Duodenal mucosa (tissue), 2 donors: ENCODE results near the gene EMC8.

Source experiments
- H3K27ac ChIP-seq: one replicate; pipeline ENCODE4 v1.7.0; 2013; ENCODE audit warnings: low read depth, low read length
- H3K27me3 ChIP-seq, 2 donors: one replicate each; pipeline ENCODE4 v1.7.0; 2013; ENCODE audit warnings: low read length in 2 of 2, control low read depth in 1 of 2; ENCODE audit not compliant: insufficient read depth in 2 of 2, control insufficient read depth in 1 of 2
- H3K36me3 ChIP-seq, 2 donors: one replicate each; pipeline ENCODE4 v1.7.0; 2013; ENCODE audit warnings: low read length in 2 of 2, control low read depth in 1 of 2; ENCODE audit not compliant: insufficient read depth in 2 of 2, control insufficient read depth in 1 of 2
- H3K4me1 ChIP-seq, 2 donors: one replicate each; pipeline ENCODE4 v1.7.0; 2013; ENCODE audit warnings: low read length in 2 of 2, control low read depth in 1 of 2; ENCODE audit not compliant: insufficient read depth in 2 of 2, control insufficient read depth in 1 of 2
- H3K4me3 ChIP-seq, 2 donors: one replicate each; pipeline ENCODE4 v1.7.0; 2013; ENCODE audit warnings: low read length in 2 of 2, low read depth in 1 of 2
- H3K9ac ChIP-seq, 2 donors: one replicate each; pipeline ENCODE4 v1.7.0; 2013; ENCODE audit warnings: low read length in 2 of 2, low read depth in 1 of 2
- H3K9me3 ChIP-seq, 2 donors: one replicate each; pipeline ENCODE4 v1.7.0; 2013; ENCODE audit warnings: low read length in 2 of 2, control low read depth in 1 of 2; ENCODE audit not compliant: control insufficient read depth in 1 of 2

EMC8 gene

GRCh38 chr16:85777583-85778310, 21.6 kb downstream of the EMC8 start:
- no peaks in the 10 kb centered on the region for H3K9me3 ChIP-seq
- peaks cover 8% of the 10 kb centered on the region in 2 donors for H3K4me1 ChIP-seq
- H3K4me3 ChIP-seq = no peak overlapping the region
- no peak overlapping the region for H3K27ac ChIP-seq
- peaks cover 29 to 33% of the 10 kb centered on the region in 2 donors for H3K36me3 ChIP-seq
- no peak overlapping the region for H3K9ac ChIP-seq
- H3K27me3 ChIP-seq = no peaks in the 10 kb centered on the region

DNA sequence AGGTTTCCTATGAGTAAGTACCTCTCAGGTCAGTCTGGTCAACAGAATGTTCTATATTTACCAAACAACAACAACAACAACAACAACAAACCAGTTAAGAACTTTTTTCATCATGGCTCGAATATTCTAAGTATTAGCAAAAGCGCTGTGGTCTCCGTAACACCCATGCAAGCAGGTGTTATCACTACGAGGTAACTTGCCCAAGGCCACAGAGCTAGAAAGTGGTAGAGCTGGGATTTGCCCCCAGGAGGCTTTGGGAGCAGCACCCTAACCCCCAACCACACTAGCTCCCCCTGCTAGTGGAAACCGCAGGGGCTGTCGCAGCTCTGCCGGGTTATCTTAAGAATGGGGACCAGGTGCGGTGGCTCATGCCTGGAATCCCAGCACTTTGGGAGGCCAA, 24.5 kb downstream of the EMC8 start:
- Histone ChIP-seq H3K4me3 (no peak overlapping the region), H3K27me3 (no peaks in the 10 kb centered on the region), H3K9me3 (no peaks in the 10 kb centered on the region), H3K9ac (no peak overlapping the region), H3K4me1 (no peaks in the 10 kb centered on the region), H3K36me3 (peaks cover 20% of the 10 kb centered on the region in 2 donors), H3K27ac (no peak overlapping the region)

GRCh38 chr16:85774136-85774535, 25.2 kb downstream of the EMC8 start:
- Histone ChIP-seq H3K36me3 (peaks cover 13 to 17% of the 10 kb centered on the region in 2 donors), H3K27ac (no peak overlapping the region), H3K27me3 (no peaks in the 10 kb centered on the region), H3K4me3 (no peak overlapping the region), H3K9me3 (no peaks in the 10 kb centered on the region), H3K9ac (no peak overlapping the region), H3K4me1 (no peaks in the 10 kb centered on the region)

- Histone ChIP-seq H3K9ac (no peak overlapping the region), H3K9me3 (no peaks in the 10 kb centered on the region), H3K27ac (no peak overlapping the region), H3K4me3 (no peak overlapping the region), H3K4me1 (no peaks in the 10 kb centered on the region), H3K36me3 (peaks cover 4 to 8% of the 10 kb centered on the region in 2 donors), H3K27me3 (no peaks in the 10 kb centered on the region)
These were observed 26.3 kb downstream of the EMC8 start for GRCh38 chr16:85773044-85773443.

DNA sequence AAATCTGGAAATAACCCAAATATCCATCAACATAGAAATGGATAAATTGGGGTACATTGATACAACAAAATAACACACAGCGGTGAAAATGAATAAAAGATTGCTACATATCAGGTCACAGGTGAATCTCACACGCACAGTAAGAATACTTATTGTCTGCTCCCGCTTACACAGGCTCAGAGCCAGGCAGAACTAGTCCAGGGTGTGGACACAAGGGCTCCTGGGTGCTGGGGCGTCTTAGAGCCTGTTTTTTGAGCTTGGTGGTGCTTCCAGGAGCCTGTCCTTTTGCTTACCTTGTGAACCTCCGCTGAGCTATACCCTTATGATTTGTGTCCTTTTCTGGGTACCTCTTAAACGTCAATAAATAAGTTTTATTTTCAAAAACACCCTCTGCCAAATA, 28.6 kb downstream of the EMC8 start:
- Histone ChIP-seq H3K9ac (no peak overlapping the region), H3K27me3 (peaks cover 0 to 2% of the 10 kb centered on the region in 2 donors), H3K27ac (no peak overlapping the region), H3K9me3 (no peaks in the 10 kb centered on the region), H3K4me1 (no peaks in the 10 kb centered on the region), H3K4me3 (no peak overlapping the region), H3K36me3 (peaks cover 2 to 4% of the 10 kb centered on the region in 2 donors)

- Histone ChIP-seq H3K36me3 (peaks cover 2 to 4% of the 10 kb centered on the region in 2 donors), H3K4me1 (no peaks in the 10 kb centered on the region), H3K9ac (no peak overlapping the region), H3K4me3 (no peak overlapping the region), H3K9me3 (no peaks in the 10 kb centered on the region), H3K27me3 (peaks cover 0 to 3% of the 10 kb centered on the region in 2 donors), H3K27ac (no peak overlapping the region)
These were observed 31.1 kb downstream of the EMC8 start for GRCh38 chr16:85768199-85768598.

DNA sequence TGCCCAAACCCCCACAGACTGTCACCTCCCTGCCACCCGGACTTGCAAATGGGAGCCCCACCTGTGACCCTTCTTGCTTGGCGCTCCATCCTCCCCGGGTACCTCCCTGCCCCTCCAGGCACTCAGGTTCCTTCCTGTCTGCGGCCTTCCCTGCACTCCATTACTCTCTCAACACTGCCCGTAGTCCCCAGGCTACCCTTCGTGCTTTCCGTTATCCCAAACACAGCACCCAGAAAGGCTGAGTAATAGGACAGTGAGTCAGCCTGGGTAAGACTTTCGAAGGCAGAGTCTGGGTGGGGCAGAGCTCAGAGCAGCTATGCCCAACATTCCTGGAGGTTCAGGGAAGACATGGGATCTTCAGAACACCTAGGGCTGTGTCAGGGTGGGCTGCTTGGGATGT, 31.8 kb downstream of the EMC8 start:
- no peaks in the 10 kb centered on the region for H3K4me1 ChIP-seq
- H3K36me3 ChIP-seq = peaks cover 2 to 4% of the 10 kb centered on the region in 2 donors
- no peak overlapping the region for H3K9ac ChIP-seq
- H3K27me3 ChIP-seq = peaks cover 0 to 3% of the 10 kb centered on the region in 2 donors
- H3K4me3 ChIP-seq = no peak overlapping the region
- no peak overlapping the region for H3K27ac ChIP-seq
- no peaks in the 10 kb centered on the region for H3K9me3 ChIP-seq

DNA sequence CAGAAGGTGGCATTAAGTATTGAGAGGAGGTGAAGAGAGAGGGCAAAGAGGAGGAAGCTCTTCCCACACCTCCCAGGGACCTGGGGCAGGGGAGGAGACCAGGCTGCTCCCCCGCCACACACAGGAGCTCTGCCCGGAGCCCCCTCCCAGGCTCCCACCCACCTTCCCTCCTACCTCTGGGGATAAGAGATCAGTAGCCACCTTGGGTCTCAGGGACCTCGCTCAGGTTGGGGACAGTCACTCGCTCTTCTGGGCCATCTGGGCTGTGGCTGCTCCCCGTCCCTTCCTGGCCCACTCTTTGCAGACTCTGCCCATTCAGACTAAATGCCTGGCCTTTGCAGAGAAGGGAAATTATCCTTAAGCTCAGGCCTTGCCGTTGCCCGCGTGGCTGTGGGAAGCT, 33.6 kb downstream of the EMC8 start:
- H3K36me3 ChIP-seq = peaks cover 2 to 3% of the 10 kb centered on the region in 2 donors
- no peaks in the 10 kb centered on the region for H3K9me3 ChIP-seq
- H3K4me3 ChIP-seq = no peak overlapping the region
- no peak overlapping the region for H3K9ac ChIP-seq
- H3K27ac ChIP-seq = no peak overlapping the region
- H3K4me1 ChIP-seq = no peaks in the 10 kb centered on the region
- peaks cover 0 to 3% of the 10 kb centered on the region in 2 donors for H3K27me3 ChIP-seq

GRCh38 chr16:85765211-85765610, 34.1 kb downstream of the EMC8 start:
- H3K27ac ChIP-seq = no peak overlapping the region
- H3K27me3 ChIP-seq = peaks cover 3% of the 10 kb centered on the region in 2 donors
- H3K9ac ChIP-seq = no peak overlapping the region
- no peaks in the 10 kb centered on the region for H3K9me3 ChIP-seq
- no peaks in the 10 kb centered on the region for H3K36me3 ChIP-seq
- H3K4me1 ChIP-seq = no peaks in the 10 kb centered on the region
- H3K4me3 ChIP-seq = no peak overlapping the region

GRCh38 chr16:85763616-85764015, 35.7 kb downstream of the EMC8 start:
- no peaks in the 10 kb centered on the region for H3K9me3 ChIP-seq
- H3K27me3 ChIP-seq = peaks cover 3 to 6% of the 10 kb centered on the region in 2 donors
- H3K4me3 ChIP-seq = no peak overlapping the region
- H3K36me3 ChIP-seq = no peaks in the 10 kb centered on the region
- H3K4me1 ChIP-seq = peaks cover 0 to 5% of the 10 kb centered on the region in 2 donors
- H3K9ac ChIP-seq = no peak overlapping the region
- H3K27ac ChIP-seq = no peak overlapping the region
